Measurements from ENCODE around the gene PERCC1. TPM values are rescaled to one million over a fixed set of nuclear protein-coding genes. Genes with fewer than 3 reads are reported as not detected.
A peak's percentile ranks its signal among the peaks of the same experiment; 100 is the strongest.
"Not testable (repeated sequence)": the region's sequence is repeated elsewhere in the genome, so short reads cannot be mapped to it uniquely, and the experiment has no call there.

Gene PERCC1
- total RNA-seq, 1 donor from 2014 or later = not detected

DNA sequence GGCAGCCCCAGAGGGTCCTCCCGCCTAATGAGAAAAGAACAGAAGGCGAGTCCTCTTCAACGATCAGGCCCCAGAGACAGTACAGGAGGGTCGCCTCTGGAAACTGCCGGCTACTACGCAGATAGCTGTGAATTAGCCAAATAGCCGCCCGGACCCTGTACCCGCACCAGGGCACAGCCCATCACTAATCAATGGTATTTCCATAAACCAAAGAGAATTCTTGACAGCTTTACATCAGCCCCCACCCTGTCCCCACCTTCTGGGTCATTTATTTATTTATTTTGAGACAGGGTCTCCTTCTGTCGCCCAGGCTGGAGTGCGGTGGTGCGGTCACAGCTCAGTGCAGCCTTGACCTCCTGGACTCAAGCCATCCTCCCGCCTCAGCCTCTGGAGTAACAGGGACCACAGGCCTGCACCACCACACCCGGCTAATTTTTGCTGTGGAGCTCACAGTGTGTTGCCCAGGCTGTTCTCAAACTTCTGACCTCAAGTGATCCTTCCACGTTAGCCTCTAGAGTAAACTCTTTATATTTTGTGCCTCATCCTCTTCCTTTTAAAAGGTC is 44.8 kb downstream of the PERCC1 start:
- no peaks in the 10 kb centered on the region for H3K9me3 ChIP-seq (ENCODE audit: low read depth)
- Mint-ChIP-seq H3K9me3 (peaks cover 2% of the 10 kb centered on the region), H3K4me1 (peaks cover 16% of the 10 kb centered on the region), H3K36me3 (no peaks in the 10 kb centered on the region), H3K4me3 (peak overlapping the region; percentile 90), H3K27ac (peak overlapping the region; percentile 53), H3K27me3 (ENCODE audit: insufficient read depth, low read depth) (peaks cover 8% of the 10 kb centered on the region)
- DNase-seq (ENCODE audit: low spot score) = no peak
- H3K27ac ChIP-seq = no peak overlapping the region
- peaks cover 38% of the 10 kb centered on the region for H3K79me2 ChIP-seq (ENCODE audit: low read depth)
- peak overlapping the region; percentile 72 for H3K9ac ChIP-seq
- no peaks in the 10 kb centered on the region for H4K20me1 ChIP-seq (ENCODE audit: low read depth)
- peaks cover 9% of the 10 kb centered on the region for H3K4me1 ChIP-seq
- H3K4me3 ChIP-seq = peak overlapping the region; percentile 69
- H3K27me3 ChIP-seq = no peaks in the 10 kb centered on the region
- TF ChIP-seq EZH2phosphoT487 (IDR thresholded peaks at IDR 0.05) (no peak), EZH2 (IDR thresholded peaks at IDR 0.05) (no peak)
- TF ChIP-seq, protein P1, sequence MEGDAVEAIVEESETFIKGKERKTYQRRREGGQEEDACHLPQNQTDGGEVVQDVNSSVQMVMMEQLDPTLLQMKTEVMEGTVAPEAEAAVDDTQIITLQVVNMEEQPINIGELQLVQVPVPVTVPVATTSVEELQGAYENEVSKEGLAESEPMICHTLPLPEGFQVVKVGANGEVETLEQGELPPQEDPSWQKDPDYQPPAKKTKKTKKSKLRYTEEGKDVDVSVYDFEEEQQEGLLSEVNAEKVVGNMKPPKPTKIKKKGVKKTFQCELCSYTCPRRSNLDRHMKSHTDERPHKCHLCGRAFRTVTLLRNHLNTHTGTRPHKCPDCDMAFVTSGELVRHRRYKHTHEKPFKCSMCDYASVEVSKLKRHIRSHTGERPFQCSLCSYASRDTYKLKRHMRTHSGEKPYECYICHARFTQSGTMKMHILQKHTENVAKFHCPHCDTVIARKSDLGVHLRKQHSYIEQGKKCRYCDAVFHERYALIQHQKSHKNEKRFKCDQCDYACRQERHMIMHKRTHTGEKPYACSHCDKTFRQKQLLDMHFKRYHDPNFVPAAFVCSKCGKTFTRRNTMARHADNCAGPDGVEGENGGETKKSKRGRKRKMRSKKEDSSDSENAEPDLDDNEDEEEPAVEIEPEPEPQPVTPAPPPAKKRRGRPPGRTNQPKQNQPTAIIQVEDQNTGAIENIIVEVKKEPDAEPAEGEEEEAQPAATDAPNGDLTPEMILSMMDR (IDR thresholded peaks at IDR 0.05) = no peak
- H3F3A ChIP-seq (ENCODE audit: low read depth) = peaks cover 9% of the 10 kb centered on the region
- H2AFZ ChIP-seq (replicated peaks) = peak overlapping the region; percentile 82
- H3K4me2 ChIP-seq = peak overlapping the region; percentile 98
- no peaks in the 10 kb centered on the region for H3K36me3 ChIP-seq

DNA sequence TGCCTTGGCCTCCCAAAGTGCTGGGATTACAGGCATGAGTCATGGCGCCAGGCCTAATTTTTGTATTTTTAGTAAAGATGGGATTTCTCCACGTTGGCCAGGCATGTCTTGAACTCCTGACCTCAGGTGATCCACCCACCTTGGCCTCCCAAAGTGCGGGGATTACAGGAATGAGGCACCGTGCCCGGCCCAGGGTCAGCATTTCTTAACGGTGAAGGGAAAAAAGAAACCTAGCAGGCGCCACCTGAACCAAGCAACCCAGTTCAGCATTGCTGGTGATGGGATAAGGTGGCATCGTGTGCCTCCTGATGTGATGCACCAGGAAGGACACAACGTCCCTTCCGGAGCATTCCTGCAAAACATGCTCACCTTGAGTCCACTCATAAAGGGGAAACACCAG is 46.2 kb downstream of the PERCC1 start:
- H3K9me3 Mint-ChIP-seq = peaks cover 2% of the 10 kb centered on the region
- H3K27me3 Mint-ChIP-seq (ENCODE audit: insufficient read depth, low read depth) = peaks cover 10% of the 10 kb centered on the region
- Histone ChIP-seq H3K4me3 (no peak overlapping the region), H3K79me2 (ENCODE audit: low read depth) (peaks cover 24% of the 10 kb centered on the region), H3K4me1 (peaks cover 9% of the 10 kb centered on the region), H3F3A (ENCODE audit: low read depth) (peaks cover 9% of the 10 kb centered on the region), H4K20me1 (ENCODE audit: low read depth) (no peaks in the 10 kb centered on the region), H3K4me2 (no peak overlapping the region), H3K27ac (no peak overlapping the region), H3K27me3 (peaks cover 4% of the 10 kb centered on the region), H3K9ac (no peak overlapping the region), H3K36me3 (no peaks in the 10 kb centered on the region), H2AFZ (replicated peaks) (no peak overlapping the region), H3K9me3 (ENCODE audit: low read depth) (no peaks in the 10 kb centered on the region)
- no peak overlapping the region for H3K4me3 Mint-ChIP-seq
- no peaks in the 10 kb centered on the region for H3K36me3 Mint-ChIP-seq
- TF ChIP-seq EZH2 (IDR thresholded peaks at IDR 0.05) = no peak
- TF ChIP-seq EZH2phosphoT487 (IDR thresholded peaks at IDR 0.05) = no peak
- TF ChIP-seq, protein P1 (IDR thresholded peaks at IDR 0.05) = no peak
- H3K4me1 Mint-ChIP-seq = peaks cover 13% of the 10 kb centered on the region
- H3K27ac Mint-ChIP-seq = no peak overlapping the region
- no peak for DNase-seq (ENCODE audit: low spot score)

DNA sequence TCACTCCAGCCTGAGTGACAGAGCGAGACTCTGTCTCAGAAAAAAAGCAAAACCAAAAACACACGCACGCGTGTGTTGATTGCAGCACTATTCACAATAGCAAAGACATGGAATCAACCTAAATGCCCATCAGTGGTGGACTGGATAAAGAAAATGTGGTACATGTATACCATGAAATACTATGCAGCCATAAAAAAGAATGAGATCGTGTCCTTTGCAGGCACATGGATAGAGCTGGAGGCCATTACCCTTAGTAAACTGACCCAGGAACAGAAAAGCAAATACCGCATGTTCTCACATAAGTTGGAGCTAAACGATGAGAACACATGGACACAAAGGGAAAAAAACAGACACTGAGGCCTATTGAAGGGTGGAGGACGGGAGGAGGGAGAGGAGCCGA is 48.1 kb downstream of the PERCC1 start:
- H3K27ac ChIP-seq; H3K9me3 ChIP-seq (ENCODE audit: low read depth); H3K27ac Mint-ChIP-seq; H3K9ac ChIP-seq; H3K4me2 ChIP-seq; H3K79me2 ChIP-seq (ENCODE audit: low read depth); H3K4me3 ChIP-seq; H3K9me3 Mint-ChIP-seq; H3K4me1 Mint-ChIP-seq; H3K36me3 ChIP-seq; H3K4me3 Mint-ChIP-seq; H3K36me3 Mint-ChIP-seq; DNase-seq (ENCODE audit: low spot score); H3K4me1 ChIP-seq; H4K20me1 ChIP-seq (ENCODE audit: low read depth); H2AFZ ChIP-seq (replicated peaks); H3K27me3 Mint-ChIP-seq (ENCODE audit: insufficient read depth, low read depth); H3F3A ChIP-seq (ENCODE audit: low read depth): not testable (repeated sequence)
- peaks cover 22% of the 10 kb centered on the region for H3K27me3 ChIP-seq

DNA sequence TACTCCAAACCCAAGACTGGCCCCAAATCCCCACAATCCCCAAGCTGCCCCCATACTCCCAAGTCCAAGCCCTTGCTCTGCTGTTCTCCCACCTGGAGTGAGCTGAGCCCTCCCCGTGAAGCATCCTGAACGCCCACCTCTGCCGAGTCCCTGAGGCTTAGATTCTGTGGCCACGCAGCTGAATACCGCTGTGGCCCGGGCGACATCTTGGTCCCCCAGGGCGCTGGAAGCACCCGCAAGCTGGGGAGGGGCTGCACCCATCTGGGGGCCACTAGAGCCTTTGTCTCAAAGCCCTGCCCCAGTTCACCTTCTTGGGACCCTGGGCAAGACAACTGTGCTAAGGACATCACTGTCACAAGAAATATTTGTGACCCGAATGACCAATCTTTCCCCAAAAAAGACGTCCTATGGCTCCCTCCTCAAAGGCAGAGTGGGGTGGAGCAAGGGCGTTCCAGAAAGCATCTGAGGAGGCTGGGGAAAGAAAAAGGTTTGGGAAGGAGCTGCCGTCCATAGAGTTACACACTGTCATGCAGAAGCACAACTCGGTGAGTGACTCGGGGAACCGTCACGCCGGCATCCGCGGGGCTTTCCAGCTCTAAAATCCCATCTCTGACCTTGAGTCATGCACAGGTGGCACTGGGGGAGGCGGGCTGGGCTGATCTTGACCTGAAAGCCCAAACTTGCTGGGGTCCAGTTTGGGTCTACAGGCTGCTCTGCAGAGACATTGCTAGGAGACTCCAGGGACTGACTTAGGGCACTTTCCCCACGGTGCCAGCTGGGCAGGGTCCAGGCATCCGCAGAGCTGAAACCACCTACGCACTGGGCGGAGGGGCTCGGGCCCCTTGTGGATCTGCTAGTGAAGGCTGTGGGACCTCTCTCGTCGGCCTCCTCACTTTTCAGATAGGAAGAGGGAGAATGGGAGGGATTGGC is 51.3 kb downstream of the PERCC1 start:
- no peak overlapping the region for H3K27ac Mint-ChIP-seq
- no peak overlapping the region for H3K4me3 ChIP-seq
- H3K4me3 Mint-ChIP-seq = no peak overlapping the region
- peaks cover 11% of the 10 kb centered on the region for H3K27me3 Mint-ChIP-seq (ENCODE audit: insufficient read depth, low read depth)
- H3K36me3 Mint-ChIP-seq = no peaks in the 10 kb centered on the region
- no peak overlapping the region for H2AFZ ChIP-seq (replicated peaks)
- H3F3A ChIP-seq (ENCODE audit: low read depth) = no peaks in the 10 kb centered on the region
- H3K27me3 ChIP-seq = peaks cover 30% of the 10 kb centered on the region
- peaks cover 2% of the 10 kb centered on the region for H3K9me3 Mint-ChIP-seq
- H3K9ac ChIP-seq = no peak overlapping the region
- H4K20me1 ChIP-seq (ENCODE audit: low read depth) = no peaks in the 10 kb centered on the region
- no peaks in the 10 kb centered on the region for H3K4me1 Mint-ChIP-seq
- TF ChIP-seq EZH2 (IDR thresholded peaks at IDR 0.05) (no peak), EZH2phosphoT487 (IDR thresholded peaks at IDR 0.05) (no peak)
- TF ChIP-seq, protein P1 (IDR thresholded peaks at IDR 0.05) = no peak
- H3K4me2 ChIP-seq = no peak overlapping the region
- no peaks in the 10 kb centered on the region for H3K79me2 ChIP-seq (ENCODE audit: low read depth)
- H3K4me1 ChIP-seq = no peaks in the 10 kb centered on the region
- no peak for DNase-seq (ENCODE audit: low spot score)
- no peaks in the 10 kb centered on the region for H3K9me3 ChIP-seq (ENCODE audit: low read depth)
- H3K36me3 ChIP-seq = no peaks in the 10 kb centered on the region
- no peak overlapping the region for H3K27ac ChIP-seq
